ENCODE data around the gene MRPL1. TPM values are rescaled to one million over a fixed set of nuclear protein-coding genes. Genes with fewer than 3 reads are reported as not detected.

MRPL1 gene
- total RNA-seq, 2 donors from 2014 or later, result 12.2 to 23.4 TPM

DNA sequence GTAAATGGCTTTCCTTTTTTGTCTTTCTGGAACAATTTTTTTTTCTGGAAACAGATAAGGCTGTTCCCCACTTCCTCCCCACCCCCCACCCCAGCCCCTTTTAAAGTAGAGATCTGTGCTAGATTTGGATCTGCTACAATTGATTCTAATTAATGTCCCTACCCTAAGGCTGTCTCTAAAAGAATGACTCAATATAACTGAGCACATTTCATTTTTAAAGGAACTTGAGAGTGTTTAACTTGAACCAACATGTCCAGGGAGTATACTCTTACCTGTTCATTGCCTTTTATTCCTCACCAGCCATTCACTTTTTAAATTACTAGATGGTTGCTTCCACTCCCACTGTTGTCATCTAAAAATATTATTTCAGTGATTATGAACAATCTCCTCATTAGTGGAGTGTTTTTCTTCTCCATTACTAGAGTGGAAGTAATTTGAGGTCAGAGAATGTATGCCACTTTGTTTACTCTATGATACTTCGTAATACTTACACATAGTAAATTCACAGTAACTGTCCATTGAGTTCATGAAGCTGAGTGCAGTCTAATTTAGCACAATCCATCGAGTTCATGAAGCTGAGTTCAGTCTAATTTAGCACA is 29.4 kb upstream of the MRPL1 start:
- no peaks in the 10 kb centered on the region for H3K27me3 ChIP-seq
- no peaks in the 10 kb centered on the region for H3K4me1 ChIP-seq
- H3K4me3 ChIP-seq, result no peak overlapping the region
- no peak overlapping the region for H3K27ac ChIP-seq
- ATAC-seq (no peak), DNase-seq (no peak)
- intact Hi-C loops (cut with DNase I), result no loop called here
- H3K36me3 ChIP-seq (replicated peaks in 1 of 2; ENCODE audit: insufficient read depth in 1 of 2, low read depth in 2 of 2), result no peaks in the 10 kb centered on the region
- 60 to 61% methylated on average over 2 of the region's 2 CpGs for WGBS, 2 donors
- no peak for TF ChIP-seq POLR2A (IDR thresholded peaks at IDR 0.05)
- TF ChIP-seq, protein P1, sequence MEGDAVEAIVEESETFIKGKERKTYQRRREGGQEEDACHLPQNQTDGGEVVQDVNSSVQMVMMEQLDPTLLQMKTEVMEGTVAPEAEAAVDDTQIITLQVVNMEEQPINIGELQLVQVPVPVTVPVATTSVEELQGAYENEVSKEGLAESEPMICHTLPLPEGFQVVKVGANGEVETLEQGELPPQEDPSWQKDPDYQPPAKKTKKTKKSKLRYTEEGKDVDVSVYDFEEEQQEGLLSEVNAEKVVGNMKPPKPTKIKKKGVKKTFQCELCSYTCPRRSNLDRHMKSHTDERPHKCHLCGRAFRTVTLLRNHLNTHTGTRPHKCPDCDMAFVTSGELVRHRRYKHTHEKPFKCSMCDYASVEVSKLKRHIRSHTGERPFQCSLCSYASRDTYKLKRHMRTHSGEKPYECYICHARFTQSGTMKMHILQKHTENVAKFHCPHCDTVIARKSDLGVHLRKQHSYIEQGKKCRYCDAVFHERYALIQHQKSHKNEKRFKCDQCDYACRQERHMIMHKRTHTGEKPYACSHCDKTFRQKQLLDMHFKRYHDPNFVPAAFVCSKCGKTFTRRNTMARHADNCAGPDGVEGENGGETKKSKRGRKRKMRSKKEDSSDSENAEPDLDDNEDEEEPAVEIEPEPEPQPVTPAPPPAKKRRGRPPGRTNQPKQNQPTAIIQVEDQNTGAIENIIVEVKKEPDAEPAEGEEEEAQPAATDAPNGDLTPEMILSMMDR (IDR thresholded peaks at IDR 0.05), result no peak
- no peaks in the 10 kb centered on the region for H3K9me3 ChIP-seq

DNA sequence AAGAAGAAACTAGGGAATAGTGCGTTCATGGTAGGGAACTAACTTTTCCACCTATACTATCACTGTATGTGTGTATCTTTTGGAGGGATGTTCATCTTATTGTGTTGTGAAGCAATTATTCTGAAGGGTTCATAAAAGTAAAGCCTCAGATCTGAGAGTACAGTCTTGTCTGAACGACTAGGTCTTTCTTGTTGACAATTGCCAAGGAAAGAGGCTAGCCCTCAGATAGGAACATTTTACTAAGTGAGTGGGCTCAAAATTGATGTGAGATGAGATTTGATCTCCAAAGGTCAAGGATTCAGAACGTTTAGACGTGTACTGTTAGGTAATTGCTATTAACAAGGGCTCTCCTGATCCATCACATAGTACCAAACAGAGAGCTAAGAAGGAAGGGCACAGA is 28.2 kb upstream of the MRPL1 start:
- Histone ChIP-seq H3K27me3 (no peaks in the 10 kb centered on the region), H3K4me1 (no peaks in the 10 kb centered on the region), H3K4me3 (no peak overlapping the region), H3K27ac (no peak overlapping the region), H3K36me3 (replicated peaks in 1 of 2; ENCODE audit: insufficient read depth in 1 of 2, low read depth in 2 of 2) (no peaks in the 10 kb centered on the region), H3K9me3 (no peaks in the 10 kb centered on the region)
- WGBS, 2 donors, result 28 to 38% methylated on average over 4 of the region's 4 CpGs
- DNase-seq (no peak), ATAC-seq (no peak)
- intact Hi-C loops (cut with DNase I), result no loop called here
- no peak for TF ChIP-seq POLR2A (IDR thresholded peaks at IDR 0.05)
- TF ChIP-seq, protein P1 (IDR thresholded peaks at IDR 0.05), result no peak

DNA sequence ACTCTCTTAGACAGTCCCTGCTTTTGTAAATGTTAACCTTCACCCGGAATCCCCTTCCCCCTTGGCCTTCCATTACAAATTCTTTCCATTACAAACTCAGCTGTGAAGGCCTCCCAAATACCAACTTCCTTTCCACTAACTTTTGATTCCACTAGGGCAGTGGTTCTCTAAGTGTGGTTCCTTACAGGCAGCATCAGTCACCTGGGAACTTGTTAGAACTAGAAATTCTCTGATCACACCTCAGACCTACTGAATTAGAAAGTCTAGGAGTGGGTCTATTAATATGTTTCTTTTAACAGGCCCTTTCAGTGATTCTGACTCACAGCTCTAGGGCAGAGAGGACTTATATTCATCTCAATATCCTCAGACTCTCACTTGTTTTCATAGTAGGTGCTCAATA is 19.0 kb upstream of the MRPL1 start:
- Histone ChIP-seq H3K27ac (no peak overlapping the region), H3K4me1 (no peaks in the 10 kb centered on the region), H3K4me3 (no peak overlapping the region), H3K9me3 (no peaks in the 10 kb centered on the region), H3K36me3 (replicated peaks in 1 of 2; ENCODE audit: insufficient read depth in 1 of 2, low read depth in 2 of 2) (no peaks in the 10 kb centered on the region), H3K27me3 (no peaks in the 10 kb centered on the region)
- ATAC-seq (no peak), DNase-seq (no peak)
- TF ChIP-seq, protein P1 (IDR thresholded peaks at IDR 0.05), result no peak
- no peak for TF ChIP-seq POLR2A (IDR thresholded peaks at IDR 0.05)
- intact Hi-C loops (cut with DNase I), result no loop called here
- WGBS, 2 donors, result 38 to 47% methylated on average over 1 of the region's 1 CpG

DNA sequence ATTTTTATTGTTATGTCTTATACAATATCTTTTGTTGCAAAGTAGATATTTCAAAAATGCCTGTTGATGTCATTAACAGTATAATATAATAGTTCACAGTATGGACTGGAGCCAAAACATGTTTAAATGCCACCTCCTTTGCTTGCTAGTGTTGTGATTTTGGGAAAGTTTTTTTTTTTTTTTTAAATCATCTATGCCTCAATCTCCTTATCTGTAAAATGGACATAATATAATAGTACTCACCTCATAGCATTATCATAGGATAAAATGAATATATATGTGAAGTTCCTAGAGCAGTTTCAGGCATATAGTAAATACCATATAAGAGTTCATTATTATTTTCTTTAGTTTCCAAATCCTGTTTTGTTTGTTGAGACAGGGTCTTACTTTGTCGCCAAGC is 18.3 kb upstream of the MRPL1 start:
- Histone ChIP-seq H3K4me3 (no peak overlapping the region), H3K9me3 (no peaks in the 10 kb centered on the region), H3K36me3 (replicated peaks in 1 of 2; ENCODE audit: insufficient read depth in 1 of 2, low read depth in 2 of 2) (no peaks in the 10 kb centered on the region), H3K4me1 (no peaks in the 10 kb centered on the region), H3K27ac (no peak overlapping the region), H3K27me3 (no peaks in the 10 kb centered on the region)
- no peak for TF ChIP-seq POLR2A (IDR thresholded peaks at IDR 0.05)
- TF ChIP-seq, protein P1 (IDR thresholded peaks at IDR 0.05), result no peak
- ATAC-seq (no peak), DNase-seq (no peak)
- whole genome bisulfite sequencing, 2 donors, result 92 to 95% methylated on average over 1 of the region's 1 CpG
- intact Hi-C loops (cut with DNase I), result no loop called here

DNA sequence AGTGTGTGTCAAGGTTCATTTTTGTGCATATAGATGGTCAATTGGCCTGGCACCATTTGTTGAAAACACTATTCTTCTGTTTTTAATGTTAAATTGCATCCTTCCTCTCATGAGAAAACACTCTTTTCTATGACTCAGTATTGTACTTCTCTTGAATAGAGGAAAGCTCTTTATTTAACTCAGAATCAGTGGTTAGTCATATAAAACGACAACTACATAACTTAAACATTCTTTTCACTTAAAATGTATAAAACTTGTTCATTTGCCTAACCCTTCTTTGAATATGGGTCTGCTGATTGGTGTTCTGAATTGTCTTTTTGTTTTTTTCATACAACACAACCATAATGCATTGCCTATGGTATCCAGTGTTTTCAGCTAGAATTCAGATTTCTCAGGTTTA is 17.2 kb upstream of the MRPL1 start:
- no peak for DNase-seq
- 76 to 88% methylated on average over 1 of the region's 1 CpG for WGBS, 2 donors
- H3K36me3 ChIP-seq (replicated peaks in 1 of 2; ENCODE audit: insufficient read depth in 1 of 2, low read depth in 2 of 2), result no peaks in the 10 kb centered on the region
- no peak overlapping the region for H3K27ac ChIP-seq
- no peak for ATAC-seq
- intact Hi-C loops (cut with DNase I), result no loop called here
- no peak overlapping the region for H3K4me3 ChIP-seq
- no peaks in the 10 kb centered on the region for H3K4me1 ChIP-seq
- TF ChIP-seq POLR2A (IDR thresholded peaks at IDR 0.05), result no peak
- TF ChIP-seq, protein P1 (IDR thresholded peaks at IDR 0.05), result no peak
- no peaks in the 10 kb centered on the region for H3K27me3 ChIP-seq
- H3K9me3 ChIP-seq, result no peaks in the 10 kb centered on the region

Data from body of pancreas (tissue), 4 donors.